GDM1 (cell line): ENCODE data around the gene LPAR1.

Experiments used
- DNase-seq: peaks from one replicate; lab custom pipeline; 2025; lab: John Stamatoyannopoulos, UW

Gene LPAR1

DNA sequence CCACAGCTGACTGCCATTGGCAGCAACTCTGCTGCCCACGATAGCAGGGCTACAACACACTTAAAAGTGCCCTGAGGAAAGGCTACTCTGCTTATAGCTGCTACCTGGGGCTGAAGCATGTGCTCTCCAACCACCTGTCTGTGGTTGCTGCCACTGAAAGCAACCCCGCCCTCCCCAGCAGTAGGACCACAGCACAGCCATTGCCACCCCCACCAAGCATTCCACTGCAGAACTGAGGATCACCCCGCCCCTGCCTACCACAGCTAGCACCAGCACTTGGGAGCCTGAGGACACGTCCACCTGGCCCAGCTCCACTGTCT is 85.8 kb downstream of the LPAR1 start:
- no peak for DNase-seq

DNA sequence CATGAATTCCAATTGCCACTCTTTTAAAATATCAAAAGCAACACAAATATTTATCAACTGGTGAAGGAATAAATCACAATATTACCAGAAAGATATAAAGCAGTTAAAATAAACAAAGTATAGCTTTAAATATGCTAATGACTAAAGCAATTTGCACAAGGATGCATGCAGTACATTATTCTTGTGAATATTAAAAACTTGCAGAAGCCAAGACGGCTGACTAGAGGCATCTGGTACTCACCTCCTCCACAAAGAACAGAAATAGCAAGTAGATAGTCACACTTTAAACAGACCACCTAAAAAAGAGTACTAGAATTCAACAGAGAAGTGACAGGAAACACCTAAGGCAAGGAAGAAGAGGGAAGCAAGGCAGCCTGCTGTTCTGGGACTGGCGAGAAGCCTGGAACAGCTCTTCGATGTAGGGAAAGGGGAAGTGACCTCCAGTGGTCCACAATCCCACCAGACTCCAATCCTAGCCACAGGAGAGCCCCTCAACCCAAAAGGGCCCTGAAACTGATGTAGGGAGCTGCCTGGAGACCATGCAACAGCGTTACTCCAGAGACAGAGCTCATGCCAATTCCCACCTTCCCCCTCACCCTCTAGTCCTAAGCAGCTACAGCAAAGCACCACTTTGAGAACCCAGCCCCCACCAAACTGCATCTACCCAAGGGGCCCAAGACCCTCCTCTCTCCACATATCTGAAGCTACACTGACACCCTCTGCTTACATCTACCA is 86.3 kb downstream of the LPAR1 start:
- peak; percentile 49 for DNase-seq

DNA sequence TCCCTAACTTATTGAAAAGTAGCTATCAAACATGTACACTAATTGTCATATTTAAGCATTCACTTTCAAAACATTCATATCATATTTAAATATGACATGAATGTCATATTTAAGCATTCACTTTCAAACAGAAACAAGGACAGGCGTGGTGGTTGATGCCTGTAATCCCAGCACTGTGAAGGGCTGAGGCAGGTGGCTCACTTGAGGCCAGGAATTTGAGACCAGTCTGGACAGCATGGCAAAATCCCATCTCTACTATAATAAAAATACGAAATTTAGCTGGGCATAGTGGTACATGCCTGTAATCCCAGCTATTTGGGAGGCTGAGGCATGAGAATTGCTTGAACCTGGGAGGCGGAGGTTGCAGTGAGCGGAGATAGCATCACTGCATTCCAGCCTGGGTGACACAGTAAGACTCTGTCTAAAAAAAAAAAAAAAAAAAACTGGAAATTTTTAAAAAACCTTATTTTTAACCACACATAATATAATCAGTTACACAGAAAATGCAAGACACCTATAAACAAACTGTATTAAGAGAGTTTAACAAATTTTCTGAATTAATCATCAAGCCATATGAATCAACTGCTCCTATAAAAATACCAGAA is 88.1 kb downstream of the LPAR1 start:
- DNase-seq: no peak

GRCh38 chr9:110949081-110949480 is 89.2 kb downstream of the LPAR1 start:
- DNase-seq: no peak

DNA sequence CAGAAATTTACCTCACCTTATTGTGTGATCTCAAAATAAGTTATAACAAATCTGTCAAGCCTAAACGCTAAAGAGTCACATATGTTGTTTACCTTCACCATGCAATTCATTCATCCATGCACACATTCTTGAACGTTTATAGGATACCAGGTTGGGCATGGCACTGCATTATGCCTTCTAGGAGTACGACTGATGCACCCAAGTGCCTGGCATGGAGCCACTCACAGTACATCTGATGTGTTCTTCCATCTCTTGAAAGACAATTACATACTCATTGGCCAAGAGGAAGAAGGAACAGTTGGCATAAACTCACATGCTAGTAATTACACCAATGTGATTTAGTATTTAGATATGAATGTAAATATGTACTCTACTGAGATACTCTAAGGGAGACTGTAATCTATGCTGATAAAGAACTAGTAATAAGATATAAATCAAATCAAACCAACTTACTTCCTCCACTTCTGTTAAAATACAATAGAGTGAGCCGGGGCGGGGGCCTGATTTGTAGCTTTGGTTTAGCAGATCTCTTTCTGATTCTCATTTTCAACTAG is 90.7 kb downstream of the LPAR1 start:
- DNase-seq: no peak

DNA sequence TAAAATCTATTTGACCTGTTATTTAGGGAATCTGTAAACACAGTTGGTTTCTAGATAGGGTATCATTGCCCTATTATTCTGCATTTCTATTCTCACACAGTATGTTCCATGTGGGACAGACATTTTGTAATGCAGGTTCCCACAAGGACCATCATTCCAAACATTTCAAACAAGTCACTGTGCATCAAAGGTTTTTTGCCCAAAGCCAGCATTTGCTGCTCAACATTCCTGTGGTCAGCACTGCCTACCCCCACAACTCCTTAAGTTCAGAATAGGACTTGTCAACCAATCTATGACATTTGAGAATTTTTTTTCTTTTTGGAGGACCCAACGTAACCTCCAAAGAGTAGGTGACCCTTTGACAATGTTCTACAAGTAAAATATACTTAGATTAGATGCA is 95.7 kb downstream of the LPAR1 start:
- no peak for DNase-seq

- no peak for DNase-seq
These were observed 97.2 kb downstream of the LPAR1 start for GRCh38 chr9:110940951-110941557.

DNA sequence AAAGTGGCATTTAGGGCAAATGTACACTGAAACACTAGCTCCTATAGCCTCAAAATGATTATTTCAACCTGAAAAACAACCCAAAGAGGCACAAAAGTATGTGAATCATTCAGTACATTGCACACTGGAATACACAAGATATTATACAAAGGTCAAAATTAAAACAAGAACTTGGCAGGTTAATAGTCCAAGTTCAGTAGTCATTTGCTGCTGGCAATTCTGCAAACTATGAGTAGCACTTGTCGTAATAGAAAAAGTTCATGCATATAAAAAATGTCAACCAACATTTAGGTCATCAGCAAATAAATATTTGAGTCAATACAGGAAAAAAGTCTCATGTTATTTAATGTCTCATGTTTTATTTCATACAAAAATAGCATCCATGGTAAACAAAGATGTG is 98.7 kb downstream of the LPAR1 start:
- DNase-seq: no peak

DNA sequence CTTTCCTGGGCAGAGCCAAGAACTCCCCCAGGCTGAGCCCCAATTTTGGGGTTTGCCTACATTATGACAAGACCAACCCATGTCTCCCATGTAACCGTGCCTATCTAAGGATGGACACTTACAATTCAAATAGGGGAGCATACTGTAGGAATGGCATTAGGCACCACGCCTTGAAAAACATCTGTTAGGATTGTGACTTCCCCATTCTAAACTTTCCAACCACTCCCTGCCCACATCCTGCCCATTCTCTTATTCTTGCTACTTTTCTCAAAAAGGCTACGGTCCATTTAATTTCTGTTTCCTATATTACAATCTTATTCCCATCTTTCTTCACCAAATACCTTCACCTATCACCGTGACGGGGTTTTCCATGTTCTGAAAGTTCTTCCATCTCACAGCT is 99.2 kb downstream of the LPAR1 start:
- DNase-seq: peak; percentile 50

GRCh38 chr9:110938242-110938641 is 100.0 kb downstream of the LPAR1 start:
- no peak for DNase-seq

GRCh38 chr9:110936719-110937452 is 101.4 kb downstream of the LPAR1 start:
- DNase-seq: no peak

- no peak for DNase-seq
These were observed 102.0 kb downstream of the LPAR1 start for GRCh38 chr9:110936237-110936636.

- DNase-seq: no peak
These were observed 102.4 kb downstream of the LPAR1 start for GRCh38 chr9:110935829-110936228.

DNA sequence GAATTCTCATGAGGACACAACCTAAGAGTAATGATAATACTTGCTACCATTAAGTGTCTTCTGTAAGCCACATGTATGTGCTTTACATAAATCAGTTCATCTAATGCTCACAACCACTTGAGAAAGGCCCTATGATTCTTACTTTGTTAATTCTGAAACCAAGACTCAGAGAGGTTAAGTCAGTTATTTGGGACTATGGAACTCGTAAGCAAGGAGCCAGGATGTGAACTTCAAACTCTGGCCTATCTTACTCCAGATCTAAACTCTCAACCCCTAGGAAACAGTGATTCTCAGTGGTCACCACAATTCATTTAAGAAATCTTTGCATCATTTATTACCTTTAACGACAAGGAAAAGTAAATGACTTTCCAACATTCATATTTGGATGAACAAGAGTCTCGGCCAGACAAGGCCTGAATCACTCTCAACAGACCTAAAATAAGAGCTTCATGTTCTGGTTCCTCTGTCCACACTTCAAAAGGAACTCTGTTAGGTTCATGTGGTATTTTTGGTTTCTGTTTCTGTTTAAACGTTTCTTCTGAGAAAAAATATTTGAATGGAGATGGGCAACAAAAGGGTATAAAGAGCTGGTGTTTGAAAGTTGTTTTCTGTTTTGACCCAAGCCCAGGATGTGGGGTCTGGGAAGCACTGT is 104.8 kb downstream of the LPAR1 start:
- no peak for DNase-seq

DNA sequence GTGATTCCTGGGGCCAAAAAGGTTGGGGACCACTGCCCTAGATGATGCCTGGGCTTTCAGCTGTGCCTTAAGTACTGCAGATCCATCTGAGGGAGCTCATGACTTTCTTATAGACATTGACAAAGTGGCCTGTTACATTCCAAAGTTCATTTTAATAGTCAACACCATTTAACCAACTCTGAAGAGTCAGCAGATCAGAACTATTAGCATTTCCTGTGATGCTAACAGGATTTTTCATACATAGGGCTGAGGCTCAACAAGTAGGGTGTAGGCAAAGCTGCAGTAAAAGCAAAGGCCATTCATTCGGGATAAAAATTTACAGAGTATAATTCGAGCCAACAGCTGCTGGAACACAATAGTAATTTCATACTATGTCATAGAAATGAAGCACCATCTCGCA is 105.4 kb downstream of the LPAR1 start:
- DNase-seq: no peak

DNA sequence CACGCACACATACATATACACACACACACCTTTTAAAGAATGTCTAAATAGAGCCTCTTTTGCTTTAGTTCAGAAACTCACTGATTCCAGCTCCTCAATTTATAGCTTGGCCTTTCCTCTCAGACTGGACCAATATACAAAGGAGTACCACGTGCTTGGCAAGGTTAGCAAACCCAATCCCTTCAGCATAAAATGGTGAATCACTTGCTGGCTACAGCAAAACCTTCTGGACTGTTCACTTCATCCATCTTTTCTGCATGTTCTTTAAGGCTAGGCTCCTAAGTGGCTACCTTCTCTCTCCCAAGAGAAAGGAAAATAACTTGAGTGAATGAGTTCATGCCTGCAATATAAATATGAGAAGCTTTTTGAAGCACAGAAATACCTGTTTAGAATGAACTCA is 109.7 kb downstream of the LPAR1 start:
- DNase-seq: no peak

DNA sequence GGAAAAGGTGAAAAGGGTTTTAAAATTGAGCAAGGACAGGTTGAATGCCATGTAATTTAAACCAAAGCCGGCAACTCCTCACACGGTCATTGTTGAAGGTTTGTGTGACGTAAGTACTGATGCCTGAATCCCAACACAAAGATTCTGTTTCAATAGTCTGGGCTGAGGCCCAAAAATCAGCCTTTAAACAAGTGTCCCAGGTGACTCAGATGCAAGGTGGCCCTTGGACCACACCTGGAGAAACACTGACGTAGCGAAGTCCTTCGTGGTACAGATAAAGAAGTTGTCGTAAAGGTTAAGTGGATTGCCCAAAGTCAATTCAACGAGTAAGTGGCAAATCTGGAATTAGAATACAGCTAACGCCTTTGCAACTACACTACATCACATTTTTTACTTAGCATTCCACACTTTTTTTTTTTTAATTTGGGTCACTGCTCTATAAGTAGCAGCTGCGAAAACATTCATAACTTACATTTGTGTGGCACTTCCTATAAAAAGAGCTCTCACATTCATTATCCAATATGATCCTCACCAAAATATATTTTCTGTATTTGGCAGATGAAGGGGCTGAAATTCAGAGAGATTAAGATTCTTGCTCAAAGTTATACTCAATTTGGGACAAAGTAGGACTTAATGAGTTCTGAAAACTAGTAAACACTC is 111.3 kb downstream of the LPAR1 start:
- DNase-seq: no peak

DNA sequence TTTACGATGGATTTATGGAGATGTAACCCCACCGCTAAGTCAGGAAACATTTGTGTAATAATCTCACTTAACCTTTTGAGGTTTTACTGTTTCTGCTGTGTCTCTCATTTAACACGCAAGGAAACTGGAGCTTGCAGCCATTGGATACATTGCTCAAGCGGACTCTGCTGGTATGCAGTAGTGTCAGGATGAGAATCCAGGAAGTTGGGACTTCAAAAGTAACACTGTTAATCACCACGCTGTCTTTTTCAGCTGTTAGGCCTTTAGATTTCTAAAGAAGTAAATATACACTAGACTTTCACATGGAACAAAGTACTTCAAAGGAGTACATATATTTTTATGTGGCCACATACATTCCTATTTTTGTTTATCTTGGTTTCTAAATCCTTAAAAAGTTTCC is 114.7 kb downstream of the LPAR1 start:
- no peak for DNase-seq

DNA sequence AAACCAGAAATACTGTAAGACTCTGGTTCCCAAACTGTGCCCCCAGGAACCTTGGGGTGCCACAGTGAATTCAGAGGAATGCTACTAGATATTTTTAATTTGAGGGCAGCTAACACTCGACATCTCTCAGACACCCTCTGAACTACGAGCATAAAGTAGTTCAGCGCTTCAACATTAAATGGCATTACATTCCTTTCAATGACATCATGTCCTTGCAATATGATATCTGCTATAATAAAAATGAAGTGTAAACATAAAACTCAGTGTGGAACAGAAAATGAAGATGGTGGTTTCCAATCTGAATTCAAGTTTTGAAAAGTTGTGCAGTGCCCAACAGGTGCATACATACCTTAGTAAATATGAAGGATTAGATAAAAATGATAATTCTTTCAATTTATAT is 116.1 kb downstream of the LPAR1 start:
- DNase-seq: no peak

DNA sequence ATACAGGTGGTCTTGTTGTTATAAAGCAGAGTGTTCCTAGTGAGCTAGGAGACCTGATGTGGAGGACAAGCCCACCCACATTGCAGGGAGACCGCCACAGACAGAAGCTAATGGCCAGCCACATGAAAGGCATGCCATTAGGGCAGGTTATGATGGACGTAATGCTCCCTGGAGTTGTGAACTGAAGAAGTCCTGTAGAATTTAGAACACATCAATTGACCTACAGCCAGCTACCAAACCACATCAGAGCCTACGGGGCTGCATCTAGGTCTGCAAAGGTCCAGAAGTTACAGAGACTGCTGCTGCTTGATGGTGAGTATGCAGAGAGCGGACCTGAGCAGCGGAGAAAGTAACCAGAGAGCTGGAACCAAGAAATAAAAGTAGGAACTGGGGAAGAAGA is 116.6 kb downstream of the LPAR1 start:
- no peak for DNase-seq

DNA sequence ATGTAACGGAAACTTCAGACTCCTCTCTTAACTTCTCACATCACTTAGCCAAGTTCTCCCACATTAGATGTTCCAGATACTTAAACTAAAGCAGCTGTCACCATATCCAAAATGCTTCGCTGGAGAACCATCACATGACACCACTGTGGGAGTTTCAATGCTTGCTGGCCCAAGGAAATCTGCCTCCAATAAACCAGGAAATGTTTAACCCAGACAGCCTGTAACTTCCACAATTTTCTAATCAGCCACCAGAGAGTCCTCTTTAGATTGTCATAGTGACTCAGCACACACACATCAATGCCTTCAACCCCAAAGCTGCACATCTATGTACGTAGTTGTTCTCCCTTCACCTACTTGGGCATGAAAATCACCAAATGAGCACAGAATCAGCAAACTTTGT is 118.7 kb downstream of the LPAR1 start:
- DNase-seq: peak; percentile 65

DNA sequence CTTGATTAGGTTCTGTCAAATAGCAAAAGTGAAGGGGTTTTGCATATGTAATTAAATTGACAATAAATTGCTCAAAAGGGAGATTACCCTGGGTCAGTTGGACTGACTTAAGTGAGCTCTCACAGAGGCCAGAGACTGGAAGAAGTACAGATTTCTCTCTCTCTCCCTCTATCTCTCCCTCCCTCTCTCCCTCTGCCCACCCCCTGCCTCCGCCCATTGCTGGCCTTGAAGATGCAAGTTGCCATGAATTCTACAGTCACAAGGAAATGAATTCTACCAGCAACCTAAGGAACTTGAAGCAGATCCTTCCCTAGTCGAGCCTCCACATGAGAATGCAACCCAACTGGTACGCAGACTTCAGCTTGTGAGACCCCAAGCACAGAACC is 119.2 kb downstream of the LPAR1 start:
- no peak for DNase-seq
